ENCODE measurements around the gene LGR4. TPM values are rescaled to one million over a fixed set of nuclear protein-coding genes. Genes with fewer than 3 reads are reported as not detected.

LGR4 gene
- total RNA-seq, 3 donors from 2014 or later (not counting 1 experiment from before 2014, with no cell fraction given) = 0.08 to 0.70 (median 0.35) TPM

DNA sequence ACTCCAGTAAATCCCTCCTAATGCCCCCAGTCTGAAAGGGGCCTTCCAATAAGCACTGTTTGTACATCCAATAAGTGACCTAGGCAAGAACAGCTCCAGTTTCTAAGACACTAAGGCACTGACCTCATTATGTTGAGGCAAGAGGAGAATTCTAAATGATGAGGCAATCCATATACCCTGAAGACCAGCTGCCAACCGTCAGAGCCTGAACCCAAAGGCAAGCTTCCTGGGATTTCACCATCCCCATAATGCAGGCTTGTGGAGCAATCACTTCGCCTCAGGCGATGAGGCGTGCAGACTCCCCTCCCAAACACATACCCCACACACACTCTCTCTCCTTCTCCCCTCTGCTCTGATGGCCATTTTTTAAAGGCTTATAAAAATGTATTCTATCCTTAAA is 49.5 kb downstream of the LGR4 start:
- no peaks in the 10 kb centered on the region for H3K27me3 ChIP-seq (ENCODE audit: control insufficient read depth, insufficient read depth, low read length)
- Mint-ChIP-seq H3K36me3 (no peaks in the 10 kb centered on the region), H3K4me3 (no peak overlapping the region), H3K27me3 (ENCODE audit: low read depth in 2 of 2) (no peaks in the 10 kb centered on the region), H3K9me3 (peaks cover 0 to 2% of the 10 kb centered on the region in 2 donors), H3K27ac (no peak overlapping the region), H3K4me1 (no peaks in the 10 kb centered on the region)
- WGBS (ENCODE audit: insufficient coverage) = 92% methylated on average over 4 of the region's 4 CpGs
- TF ChIP-seq CTCF (IDR thresholded peaks at IDR 0.05) = no peak
- DNase-seq (no peak), ATAC-seq (no peak)
- no peaks in the 10 kb centered on the region for H3K4me1 ChIP-seq (ENCODE audit: control insufficient read depth, insufficient read depth, low read length)
- no peak overlapping the region for H3K27ac ChIP-seq (ENCODE audit: low read length)
- no peaks in the 10 kb centered on the region for H3K36me3 ChIP-seq (ENCODE audit: control insufficient read depth, insufficient read depth, low read length)
- H3K9me3 ChIP-seq (ENCODE audit: control insufficient read depth, insufficient read depth, low read length) = no peaks in the 10 kb centered on the region
- intact Hi-C loops (cut with micrococcal nuclease) = no loop called here
- H3K4me3 ChIP-seq (ENCODE audit: low read length) = no peak overlapping the region

DNA sequence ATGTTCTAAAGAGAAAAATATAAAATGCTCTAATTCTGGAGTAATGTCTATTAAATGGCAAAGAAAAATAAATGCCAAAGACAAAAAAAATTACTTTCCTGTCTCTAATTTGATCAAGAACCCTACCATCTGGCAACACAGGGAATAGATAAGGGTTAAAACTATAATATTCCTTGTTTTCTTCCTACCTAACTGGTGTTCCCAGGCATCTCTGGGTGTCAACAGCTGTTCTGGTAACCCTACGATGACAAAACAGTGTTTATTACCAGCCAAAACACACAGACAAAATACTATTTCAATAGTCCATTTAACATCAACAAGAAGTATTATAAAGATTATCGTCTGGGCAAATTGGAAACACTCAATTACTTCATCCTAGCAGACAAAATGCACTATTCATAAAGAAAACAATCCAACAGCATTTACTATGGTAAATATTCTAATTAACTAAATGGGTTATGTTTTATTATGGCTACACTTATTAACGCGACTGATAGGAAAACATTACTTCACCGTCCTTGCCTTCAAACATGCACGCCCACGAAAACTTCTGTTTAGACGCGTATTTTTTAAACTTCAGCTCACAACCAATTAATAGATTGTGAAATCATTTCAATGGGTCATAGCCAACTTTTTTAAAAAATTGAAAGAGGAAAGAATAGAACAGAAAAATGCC is 50.6 kb downstream of the LGR4 start:
- DNase-seq (no peak), ATAC-seq (no peak)
- Mint-ChIP-seq H3K4me1 (no peaks in the 10 kb centered on the region), H3K4me3 (no peak overlapping the region), H3K36me3 (no peaks in the 10 kb centered on the region), H3K27me3 (ENCODE audit: low read depth in 2 of 2) (no peaks in the 10 kb centered on the region), H3K9me3 (peaks cover 0 to 2% of the 10 kb centered on the region in 2 donors), H3K27ac (no peak overlapping the region)
- Histone ChIP-seq H3K27me3 (ENCODE audit: control insufficient read depth, insufficient read depth, low read length) (no peaks in the 10 kb centered on the region), H3K36me3 (ENCODE audit: control insufficient read depth, insufficient read depth, low read length) (no peaks in the 10 kb centered on the region), H3K27ac (ENCODE audit: low read length) (no peak overlapping the region), H3K4me3 (ENCODE audit: low read length) (no peak overlapping the region), H3K4me1 (ENCODE audit: control insufficient read depth, insufficient read depth, low read length) (no peaks in the 10 kb centered on the region), H3K9me3 (ENCODE audit: control insufficient read depth, insufficient read depth, low read length) (no peaks in the 10 kb centered on the region)
- intact Hi-C loops (cut with micrococcal nuclease) = no loop called here
- WGBS (ENCODE audit: insufficient coverage) = 95% methylated on average over 8 of the region's 9 CpGs
- no peak for TF ChIP-seq CTCF (IDR thresholded peaks at IDR 0.05)

- no peaks in the 10 kb centered on the region for H3K4me1 ChIP-seq (ENCODE audit: control insufficient read depth, insufficient read depth, low read length)
- no peaks in the 10 kb centered on the region for H3K36me3 ChIP-seq (ENCODE audit: control insufficient read depth, insufficient read depth, low read length)
- no peak overlapping the region for H3K4me3 Mint-ChIP-seq
- ATAC-seq (no peak), DNase-seq (no peak)
- no peaks in the 10 kb centered on the region for H3K36me3 Mint-ChIP-seq
- intact Hi-C loops (cut with micrococcal nuclease) = no loop called here
- WGBS (ENCODE audit: insufficient coverage) = 85% methylated on average over 3 of the region's 4 CpGs
- no peak overlapping the region for H3K4me3 ChIP-seq (ENCODE audit: low read length)
- H3K27me3 Mint-ChIP-seq (ENCODE audit: low read depth in 2 of 2) = no peaks in the 10 kb centered on the region
- no peak overlapping the region for H3K27ac ChIP-seq (ENCODE audit: low read length)
- no peaks in the 10 kb centered on the region for H3K4me1 Mint-ChIP-seq
- no peak for TF ChIP-seq CTCF (IDR thresholded peaks at IDR 0.05)
- peaks cover 0 to 2% of the 10 kb centered on the region in 2 donors for H3K9me3 Mint-ChIP-seq
- no peaks in the 10 kb centered on the region for H3K27me3 ChIP-seq (ENCODE audit: control insufficient read depth, insufficient read depth, low read length)
- H3K9me3 ChIP-seq (ENCODE audit: control insufficient read depth, insufficient read depth, low read length) = no peaks in the 10 kb centered on the region
- no peak overlapping the region for H3K27ac Mint-ChIP-seq
Observed at GRCh38 chr11:27420722-27421572, 51.6 kb downstream of the LGR4 start.
